GM18867 (cell line): ENCODE measurements around the gene CNPY4.

Experiments used
- ATAC-seq: cut with Tn5 transposase; IDR thresholded peaks from one replicate; pipeline ENCODE4 v1.9.1; 2021; ENCODE audit warnings: mild to moderate bottlenecking, moderate library complexity; ENCODE audit not compliant: unreplicated experiment

The CNPY4 gene

DNA sequence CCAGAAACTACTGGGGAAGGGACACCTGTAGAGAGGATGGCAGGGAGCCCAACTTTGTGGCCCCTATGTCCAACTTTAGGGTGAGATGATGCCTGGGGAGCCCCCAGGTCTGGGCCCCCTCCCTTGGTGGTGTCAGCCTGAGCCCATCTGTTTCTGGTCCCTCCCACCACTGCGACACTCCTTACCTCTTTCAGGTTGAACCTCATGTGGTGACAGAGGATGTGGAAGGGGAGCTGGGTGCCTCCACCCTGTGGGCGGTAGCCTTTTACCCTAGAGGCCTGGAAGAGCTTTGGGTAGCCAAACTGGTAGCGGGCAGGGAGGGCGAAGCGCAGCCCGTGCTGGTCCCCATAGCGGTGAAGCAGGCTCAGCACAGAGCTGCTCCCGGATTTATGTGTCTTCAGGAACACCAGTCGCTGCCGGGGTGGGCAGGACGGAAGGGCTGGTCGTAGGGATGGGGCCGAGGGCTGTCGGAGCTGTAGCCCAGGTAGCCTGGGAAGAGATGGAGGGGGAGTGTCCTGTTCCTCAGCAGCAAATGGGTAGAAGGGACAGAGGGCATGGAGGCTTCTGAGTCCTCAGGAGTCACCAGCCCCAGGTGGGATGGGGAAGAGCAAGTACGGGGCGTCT is 47.0 kb downstream of the CNPY4 start:
- ATAC-seq, result no peak

GRCh38 chr7:100166970-100167911 is 47.8 kb downstream of the CNPY4 start:
- ATAC-seq, result no peak

DNA sequence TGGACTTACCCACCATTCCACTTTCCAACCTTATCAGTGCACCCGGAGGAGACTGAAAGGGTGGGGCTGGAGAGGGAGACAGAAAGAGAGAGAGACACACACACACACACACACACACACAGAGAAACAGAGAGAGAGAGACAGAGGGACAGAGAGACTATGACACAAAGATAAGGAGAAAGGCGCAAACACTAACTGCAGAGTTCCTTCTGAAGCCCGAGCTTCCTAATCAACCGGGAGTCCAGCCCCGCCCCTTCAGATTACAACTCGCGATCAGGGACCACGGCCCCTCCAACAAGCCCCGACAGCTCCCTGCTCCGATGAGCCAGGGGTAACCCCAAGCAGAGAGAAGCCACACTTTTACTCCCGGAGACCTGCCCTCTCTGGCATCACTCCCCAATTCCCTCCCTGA is 48.5 kb downstream of the CNPY4 start:
- no peak for ATAC-seq

DNA sequence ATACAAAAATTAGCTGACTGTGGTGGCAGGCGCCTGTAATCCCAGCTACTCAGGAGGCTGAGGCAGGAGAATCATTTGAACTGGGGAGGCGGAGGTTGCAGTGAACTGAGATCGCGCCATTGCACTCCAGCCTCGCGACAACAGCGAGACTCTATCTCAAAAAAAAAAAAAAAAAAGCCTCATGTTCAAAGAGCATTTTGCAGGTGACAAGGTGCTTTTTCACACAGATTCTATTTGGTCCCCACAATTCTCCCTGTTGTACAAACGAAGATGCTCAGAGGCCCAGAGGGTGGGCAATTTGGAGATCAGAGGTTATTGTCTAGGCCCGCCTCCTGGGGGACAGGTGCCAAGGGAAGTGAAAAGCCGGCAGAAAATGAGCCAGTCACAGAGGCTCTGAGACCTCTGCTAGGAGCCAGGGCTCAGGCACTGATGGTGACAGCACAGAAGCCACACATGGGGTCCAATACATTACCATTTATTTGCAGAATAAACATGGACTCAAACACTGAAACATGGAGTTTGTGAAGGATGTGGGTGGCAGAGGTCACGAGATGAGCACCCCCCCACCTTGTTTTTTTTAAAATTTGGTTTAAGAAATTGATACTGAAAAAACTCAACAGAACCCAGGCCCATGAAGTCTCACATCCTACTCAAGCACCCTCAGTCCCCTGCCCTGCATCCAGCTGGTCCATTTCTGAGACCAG is 49.9 kb downstream of the CNPY4 start:
- ATAC-seq, result no peak

- no peak for ATAC-seq
Measured at GRCh38 chr7:100170101-100170897, 50.9 kb downstream of the CNPY4 start.

DNA sequence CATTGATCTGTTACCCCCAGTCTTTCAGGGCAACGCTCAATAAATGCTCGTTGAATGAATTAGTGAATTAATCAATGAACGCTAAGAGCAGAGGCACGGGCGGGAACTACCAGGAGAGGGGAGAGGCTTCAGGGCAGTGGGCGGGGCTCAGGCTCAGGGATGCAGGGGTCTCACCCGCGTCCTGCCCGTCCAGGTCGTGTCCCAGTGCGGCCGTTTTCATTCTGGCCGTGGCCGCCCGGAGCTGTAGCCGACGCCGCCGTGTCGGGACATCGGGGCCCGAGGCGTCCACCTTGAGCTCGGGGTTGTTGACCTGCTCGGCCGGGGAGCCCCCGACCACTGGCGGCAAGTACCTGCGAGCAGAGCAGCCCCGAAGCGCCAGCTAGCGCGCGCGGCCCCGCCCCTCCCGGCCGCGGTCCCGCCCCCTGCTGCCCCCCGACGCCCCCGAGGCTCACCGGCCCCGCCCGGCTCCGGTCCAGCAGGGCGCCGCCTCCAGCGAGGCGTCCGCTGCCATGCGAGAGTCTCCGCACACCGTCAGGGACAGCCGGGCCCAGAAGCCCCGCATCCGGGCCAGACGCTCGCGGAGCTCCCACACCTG is 51.8 kb downstream of the CNPY4 start:
- no peak for ATAC-seq

- ATAC-seq, result no peak
Measured at GRCh38 chr7:100171840-100172239, 52.4 kb downstream of the CNPY4 start.

- ATAC-seq, result no peak
Measured at GRCh38 chr7:100173806-100174495, 54.5 kb downstream of the CNPY4 start.

- no peak for ATAC-seq
Measured at GRCh38 chr7:100174582-100174981, 55.1 kb downstream of the CNPY4 start.
